ENCODE data around the gene PPP2R3A. TPM values are rescaled to one million over a fixed set of nuclear protein-coding genes. Genes with fewer than 3 reads are reported as not detected.
A peak's percentile ranks its signal among the peaks of the same experiment; 100 is the strongest.
"Not testable (repeated sequence)": the region's sequence is repeated elsewhere in the genome, so short reads cannot be mapped to it uniquely, and the experiment has no call there.

The PPP2R3A gene
- total RNA-seq, 1 experiment from 2014 or later = 10.3 TPM

DNA sequence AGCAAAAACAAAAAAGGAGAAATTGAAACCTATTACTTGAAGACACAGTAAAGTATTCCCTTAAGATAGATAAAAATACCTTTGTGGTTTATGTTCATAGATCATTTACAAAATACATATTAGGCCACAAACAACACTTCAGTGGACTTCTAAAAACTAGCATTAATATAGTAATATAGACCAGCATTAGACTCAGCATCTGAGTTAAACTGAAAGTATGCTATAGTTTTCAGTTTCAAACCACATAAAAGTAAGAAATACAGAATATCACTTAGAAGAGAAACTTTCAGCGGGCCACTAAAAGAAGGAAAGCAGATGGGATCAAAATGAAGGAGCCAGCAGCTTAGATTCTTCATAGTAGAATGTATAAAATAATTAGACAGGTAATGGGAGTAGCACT lies 144.0 kb downstream of the PPP2R3A start:
- peaks cover 3% of the 10 kb centered on the region for H3K9me3 ChIP-seq
- peaks cover 17% of the 10 kb centered on the region for H3K36me3 ChIP-seq
- no peaks in the 10 kb centered on the region for H3K27me3 ChIP-seq
- H3K4me3 ChIP-seq = no peak overlapping the region
- DNase-seq = no peak

DNA sequence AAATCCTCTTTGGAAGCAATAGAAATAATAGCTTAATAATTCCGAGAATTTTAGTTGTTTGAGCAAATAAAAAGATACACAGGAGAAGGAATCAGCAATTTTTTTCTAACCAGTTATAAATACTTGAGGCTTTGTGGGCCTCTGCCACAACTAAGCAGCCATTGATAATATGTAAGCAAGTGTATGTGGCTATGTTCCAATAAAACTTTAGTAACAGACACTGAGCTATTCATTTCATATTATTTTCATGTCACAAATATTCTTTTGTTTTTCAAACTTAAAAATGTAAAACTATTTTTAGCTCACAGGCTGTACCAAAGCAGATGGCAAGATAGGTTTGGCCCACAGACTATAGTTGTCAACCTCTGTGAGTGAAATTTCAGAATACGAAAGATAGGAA lies 145.0 kb downstream of the PPP2R3A start:
- no peak overlapping the region for H3K4me3 ChIP-seq
- H3K9me3 ChIP-seq = peaks cover 4% of the 10 kb centered on the region
- peaks cover 15% of the 10 kb centered on the region for H3K36me3 ChIP-seq
- DNase-seq = no peak
- no peaks in the 10 kb centered on the region for H3K27me3 ChIP-seq

DNA sequence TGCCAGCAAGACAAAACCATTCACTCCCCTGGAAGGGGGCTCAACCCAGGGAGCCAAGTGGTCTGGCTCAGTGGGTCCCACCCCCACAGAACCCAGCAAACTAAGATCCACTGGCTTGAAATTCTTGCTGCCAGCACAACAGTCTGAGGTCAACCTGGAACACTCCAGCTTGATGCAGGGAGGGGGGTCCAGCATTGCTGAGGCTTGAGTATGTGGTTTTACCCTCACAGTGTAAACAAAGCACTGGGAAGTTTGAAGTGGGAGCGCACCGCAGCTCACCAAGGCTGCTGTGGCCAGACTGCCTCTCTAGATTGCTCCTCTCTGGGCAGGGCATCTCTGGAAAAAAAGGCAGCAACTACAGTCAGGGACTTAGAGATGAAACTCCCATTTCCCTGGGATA lies 148.9 kb downstream of the PPP2R3A start:
- no peak for DNase-seq
- peaks cover 8% of the 10 kb centered on the region for H3K9me3 ChIP-seq

DNA sequence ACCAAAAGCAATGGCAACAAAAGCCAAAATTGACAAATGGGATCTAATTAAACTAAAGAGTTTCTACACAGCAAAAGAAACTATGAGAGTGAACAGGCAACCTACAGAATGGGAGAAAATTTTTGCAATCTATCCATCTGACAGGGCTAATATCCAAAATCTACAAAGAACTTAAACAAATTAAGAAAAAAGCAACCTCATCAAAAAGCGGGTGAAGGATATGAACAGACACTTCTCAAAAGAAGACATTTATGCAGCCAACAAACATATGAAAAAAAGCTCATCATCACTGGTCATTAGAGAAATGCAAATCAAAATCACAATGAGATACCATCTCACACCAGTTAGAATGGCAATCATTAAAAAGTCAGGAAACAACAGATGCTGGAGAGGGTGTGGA lies 153.8 kb downstream of the PPP2R3A start:
- DNase-seq, H3K9me3 ChIP-seq, H3K36me3 ChIP-seq, H3K27me3 ChIP-seq, H3K4me3 ChIP-seq: not testable (repeated sequence)

More for the DNA sequence above, 148.9 kb downstream of the PPP2R3A start:
- H3K4me3 ChIP-seq = no peak overlapping the region
- H3K27me3 ChIP-seq = no peaks in the 10 kb centered on the region
- peaks cover 8% of the 10 kb centered on the region for H3K36me3 ChIP-seq

DNA sequence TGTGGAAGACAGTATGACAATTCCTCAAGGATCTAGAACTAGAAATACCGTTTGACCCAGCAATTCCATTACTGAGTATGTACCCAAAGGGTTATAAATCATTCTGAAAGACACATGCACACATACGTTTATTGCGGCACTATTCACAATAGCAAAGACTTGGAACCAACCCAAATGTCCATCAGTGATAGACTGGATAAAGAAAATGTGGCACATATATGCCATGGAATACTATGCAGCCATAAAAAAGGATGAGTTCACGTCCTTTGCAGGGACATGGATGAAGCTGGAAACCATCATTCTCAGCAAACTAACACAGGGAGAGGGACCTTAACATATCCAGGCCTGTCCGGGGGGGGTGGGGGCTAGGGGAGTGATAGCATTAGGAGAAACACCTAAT lies 154.3 kb downstream of the PPP2R3A start:
- DNase-seq, H3K4me3 ChIP-seq, H3K36me3 ChIP-seq, H3K9me3 ChIP-seq, H3K27me3 ChIP-seq: not testable (repeated sequence)

DNA sequence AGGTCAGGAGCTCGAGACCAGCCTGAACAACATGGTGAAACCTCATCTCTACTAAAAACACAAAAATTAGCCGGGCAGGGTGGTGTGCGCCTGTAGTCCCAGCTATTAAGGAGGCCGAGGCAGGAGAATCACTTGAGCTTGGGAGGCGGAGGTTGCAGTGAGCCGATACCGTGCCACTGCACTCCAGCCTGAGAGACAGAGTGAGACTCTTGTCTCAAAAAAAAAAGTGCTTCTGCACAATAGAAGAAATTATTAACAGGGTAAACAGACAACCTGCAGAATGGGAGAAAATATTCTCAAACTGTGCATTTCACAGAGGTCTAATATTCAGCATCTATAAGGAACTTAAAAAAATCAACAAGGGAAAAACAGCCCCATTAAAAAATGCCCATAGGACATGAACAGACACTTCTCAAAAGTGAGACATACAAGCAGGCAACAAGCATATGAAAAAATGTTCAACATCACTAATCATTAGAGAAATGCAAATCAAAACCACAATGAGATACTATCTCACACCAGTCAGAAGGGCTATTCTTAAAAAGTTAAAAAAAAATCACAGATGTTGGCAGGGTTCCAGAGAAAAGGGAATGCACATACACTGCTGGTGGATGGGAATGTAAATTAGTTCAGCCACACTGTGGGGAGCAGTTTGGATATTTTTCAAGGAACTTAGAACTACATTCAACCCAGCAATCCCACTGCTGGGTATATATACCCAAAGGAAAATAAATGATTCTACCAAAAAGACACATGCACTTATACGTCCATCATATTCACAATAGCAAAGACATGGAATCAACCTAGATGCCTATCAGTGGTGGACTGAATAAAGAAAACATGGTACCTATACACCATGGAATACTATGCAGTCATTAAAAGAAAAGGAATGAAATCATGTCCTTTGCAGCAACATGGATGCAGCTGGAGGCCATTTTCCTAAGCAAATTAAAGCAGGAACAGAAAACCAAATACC lies 155.1 kb downstream of the PPP2R3A start:
- no peak overlapping the region for H3K4me3 ChIP-seq
- no peak for DNase-seq
- H3K9me3 ChIP-seq = peaks cover 3% of the 10 kb centered on the region
- no peaks in the 10 kb centered on the region for H3K27me3 ChIP-seq
- H3K36me3 ChIP-seq = peaks cover 5% of the 10 kb centered on the region

DNA sequence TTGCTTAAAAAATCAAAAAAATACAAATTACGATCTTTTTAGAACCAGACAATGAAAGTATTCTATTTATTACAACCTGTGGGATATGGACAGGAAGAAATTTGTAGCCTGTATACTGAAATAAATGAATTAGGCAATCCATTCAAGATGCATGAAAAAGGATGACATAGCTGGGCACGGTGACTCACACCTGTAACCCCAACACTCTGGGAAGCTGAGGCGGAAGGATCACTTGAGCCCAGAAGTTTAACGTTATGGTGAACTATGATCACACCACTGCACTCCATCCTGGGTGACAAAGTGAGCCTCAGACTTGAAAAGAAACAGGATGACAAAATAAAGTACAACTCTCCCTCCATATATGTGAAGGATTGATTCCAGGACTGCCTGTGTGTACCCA lies 156.5 kb downstream of the PPP2R3A start:
- H3K36me3 ChIP-seq = peaks cover 14% of the 10 kb centered on the region
- H3K9me3 ChIP-seq = no peaks in the 10 kb centered on the region; the same call in 1 of the 2 replicates
- DNase-seq = no peak
- H3K4me3 ChIP-seq = no peak overlapping the region
- H3K27me3 ChIP-seq = no peaks in the 10 kb centered on the region

DNA sequence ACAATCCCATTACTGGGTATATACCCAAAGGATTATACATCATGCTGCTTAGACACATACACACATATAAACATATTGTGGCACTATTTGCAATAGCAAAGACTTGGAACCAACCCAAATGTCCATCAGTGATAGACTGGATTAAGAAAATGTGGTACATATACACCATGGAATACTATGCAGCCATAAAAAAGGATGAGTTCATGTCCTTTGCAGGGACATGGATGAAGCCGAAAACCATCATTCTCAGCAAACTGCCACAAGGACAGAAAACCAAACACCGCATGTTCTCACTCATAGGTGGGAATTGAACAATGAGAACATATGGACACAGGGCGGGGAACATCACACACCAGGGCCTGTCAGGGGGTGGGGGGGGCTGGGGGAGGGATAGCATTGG lies 166.1 kb downstream of the PPP2R3A start:
- not testable (repeated sequence) for H3K4me3 ChIP-seq, H3K27me3 ChIP-seq, H3K9me3 ChIP-seq, DNase-seq, H3K36me3 ChIP-seq

DNA sequence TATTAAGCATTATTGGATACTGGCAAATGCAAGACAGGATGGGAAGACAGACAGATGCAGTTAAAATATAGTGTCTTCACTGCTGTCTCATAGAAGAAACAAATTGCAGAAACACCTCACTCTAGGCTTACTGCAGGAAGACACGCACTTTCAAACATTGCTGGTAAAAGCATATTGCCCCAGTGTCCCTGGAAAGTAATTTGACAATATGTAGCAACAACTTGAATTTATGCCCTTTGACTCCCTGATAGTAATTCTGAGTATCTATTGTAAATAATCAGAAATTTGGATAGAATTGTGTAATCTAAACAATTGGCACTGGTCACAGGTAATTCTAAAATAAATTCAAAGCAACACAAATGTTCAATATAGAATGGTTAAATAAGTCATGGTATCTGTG lies 168.6 kb downstream of the PPP2R3A start:
- Histone ChIP-seq H3K9me3 (peaks cover 3% of the 10 kb centered on the region), H3K4me3 (no peak overlapping the region), H3K36me3 (no peaks in the 10 kb centered on the region), H3K27me3 (no peaks in the 10 kb centered on the region)
- DNase-seq = no peak

DNA sequence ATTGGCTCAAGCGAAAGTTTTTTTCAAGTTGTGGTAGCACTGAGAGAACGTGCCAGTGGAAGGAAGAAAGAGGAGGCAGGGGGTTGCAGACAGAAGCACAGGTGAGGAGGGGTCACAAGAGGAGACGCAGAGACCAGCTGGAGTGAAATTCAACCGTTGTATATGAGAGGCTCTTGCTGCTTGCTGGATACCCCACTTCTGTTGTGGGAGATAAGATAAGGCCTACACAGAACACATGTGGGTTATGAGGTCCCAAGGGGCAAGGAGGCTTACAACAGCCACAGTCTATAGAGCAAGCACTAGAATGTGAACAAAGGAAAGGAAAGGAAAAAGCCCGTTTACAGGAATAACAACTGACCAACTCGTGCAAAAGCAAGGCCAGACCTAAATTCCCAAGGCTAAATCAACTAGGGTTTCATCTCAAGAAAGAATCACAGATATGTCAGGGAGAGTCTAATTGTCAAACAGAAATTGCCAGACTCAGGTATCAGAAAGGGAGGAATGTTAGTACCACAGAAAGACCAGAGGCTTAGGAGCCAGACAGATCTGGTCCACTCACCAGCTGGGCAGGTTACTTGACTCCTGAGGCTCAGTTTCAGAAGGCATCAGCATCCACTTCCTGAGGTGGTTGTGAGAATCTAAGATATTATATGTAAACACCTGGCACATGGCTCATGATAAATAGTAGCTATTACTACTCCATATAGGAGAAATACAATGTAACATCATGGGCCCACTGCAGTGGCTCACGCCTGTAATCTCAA lies 169.7 kb downstream of the PPP2R3A start:
- peaks cover 3% of the 10 kb centered on the region; the same call in 1 of the 2 replicates for H3K9me3 ChIP-seq
- no peaks in the 10 kb centered on the region; the same call in 1 of the 2 replicates for H3K36me3 ChIP-seq
- no peaks in the 10 kb centered on the region for H3K27me3 ChIP-seq
- H3K4me3 ChIP-seq = no peak overlapping the region
- DNase-seq = no peak

DNA sequence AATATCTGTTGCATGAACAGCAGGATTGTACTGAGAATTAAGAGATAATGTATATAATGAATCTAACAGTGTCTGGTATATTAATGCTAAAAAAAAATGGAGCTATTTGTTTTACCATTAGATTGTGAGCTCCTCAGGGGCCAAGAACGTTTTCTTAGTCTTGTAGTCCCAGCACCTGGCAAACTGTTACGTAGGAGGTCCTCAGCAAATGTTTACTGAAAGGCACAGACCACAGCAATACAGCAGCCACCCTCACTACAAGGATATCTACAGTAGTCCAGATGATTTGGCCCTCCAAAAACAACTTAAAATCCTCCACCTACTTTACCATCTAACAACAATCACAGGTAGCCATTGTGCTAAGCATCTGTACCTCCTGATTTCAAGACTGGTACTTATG lies 170.9 kb downstream of the PPP2R3A start:
- peaks cover 3% of the 10 kb centered on the region; the same call in 1 of the 2 replicates for H3K9me3 ChIP-seq
- no peak overlapping the region for H3K4me3 ChIP-seq
- H3K27me3 ChIP-seq = no peaks in the 10 kb centered on the region
- peaks cover 2% of the 10 kb centered on the region for H3K36me3 ChIP-seq
- no peak for DNase-seq

DNA sequence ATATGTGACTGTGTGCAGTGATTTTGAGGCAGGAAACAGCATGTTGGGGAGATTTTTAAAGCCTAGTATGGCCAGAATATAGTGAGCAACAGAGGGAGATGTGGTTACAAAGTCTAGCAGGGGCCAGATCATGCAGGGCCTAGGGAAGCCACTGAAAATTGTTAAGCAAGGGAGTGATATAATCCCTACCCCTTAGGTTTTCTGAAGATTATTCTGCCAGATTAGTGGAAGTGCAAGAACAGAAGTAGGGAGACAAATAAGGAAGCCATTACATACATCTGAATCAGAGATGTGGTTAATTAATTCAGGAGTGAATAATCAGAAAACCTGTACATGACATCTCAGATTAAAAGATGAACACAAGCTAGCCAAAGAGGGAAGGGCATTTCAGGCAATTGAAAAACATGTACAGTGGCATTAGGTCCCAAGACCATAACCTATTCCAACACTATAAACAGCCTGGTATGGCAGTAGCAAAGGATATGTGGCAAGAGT lies 175.8 kb downstream of the PPP2R3A start:
- H3K27me3 ChIP-seq = no peaks in the 10 kb centered on the region
- DNase-seq = no peak
- peaks cover 43% of the 10 kb centered on the region for H3K36me3 ChIP-seq

DNA sequence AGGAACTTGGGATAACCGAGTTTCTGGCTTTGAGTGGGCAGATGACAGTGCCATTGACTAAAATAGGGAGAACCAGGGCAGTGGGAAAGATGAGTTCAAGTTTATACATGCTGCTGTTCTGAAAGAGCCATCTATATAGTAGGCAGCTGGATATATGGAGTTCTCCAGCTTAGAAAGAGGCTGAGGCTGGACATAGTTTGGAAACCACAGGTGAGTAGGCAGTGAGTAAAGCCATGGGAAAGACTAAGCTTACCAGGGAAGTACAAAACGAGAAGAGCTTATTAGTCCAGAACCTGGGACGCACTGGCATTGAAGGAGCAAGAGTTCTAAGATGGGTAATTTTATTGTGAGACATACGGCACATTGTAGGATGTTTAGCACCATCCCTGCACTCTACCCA lies 176.4 kb downstream of the PPP2R3A start:
- H3K9me3 ChIP-seq = no peaks in the 10 kb centered on the region
- peaks cover 47% of the 10 kb centered on the region for H3K36me3 ChIP-seq
- DNase-seq = no peak
- no peaks in the 10 kb centered on the region for H3K27me3 ChIP-seq
- no peak overlapping the region for H3K4me3 ChIP-seq

More for the DNA sequence above, 175.8 kb downstream of the PPP2R3A start:
- Histone ChIP-seq H3K9me3 (no peaks in the 10 kb centered on the region), H3K4me3 (no peak overlapping the region)

DNA sequence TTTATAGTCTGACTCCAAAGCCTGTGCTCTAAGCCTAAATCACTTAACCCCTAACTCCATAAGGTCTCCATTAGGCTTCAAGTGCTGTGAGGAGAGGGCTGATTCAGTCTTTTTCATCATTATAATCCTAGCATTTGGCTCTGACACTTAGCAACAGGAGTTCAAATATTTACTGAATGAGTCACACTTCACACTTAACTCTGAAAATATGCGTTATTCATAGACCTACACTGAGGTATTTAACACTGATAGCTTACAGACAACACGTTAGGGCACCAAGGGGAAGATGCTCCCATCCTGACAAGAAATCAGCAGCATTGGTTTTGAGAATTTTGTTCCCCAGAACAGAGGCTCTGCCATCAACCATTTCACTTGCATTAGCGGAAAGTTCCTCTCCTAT lies 177.1 kb downstream of the PPP2R3A start:
- Histone ChIP-seq H3K27me3 (no peaks in the 10 kb centered on the region), H3K4me3 (no peak overlapping the region), H3K36me3 (peaks cover 54% of the 10 kb centered on the region), H3K9me3 (no peaks in the 10 kb centered on the region)
- DNase-seq = peak; percentile 8

DNA sequence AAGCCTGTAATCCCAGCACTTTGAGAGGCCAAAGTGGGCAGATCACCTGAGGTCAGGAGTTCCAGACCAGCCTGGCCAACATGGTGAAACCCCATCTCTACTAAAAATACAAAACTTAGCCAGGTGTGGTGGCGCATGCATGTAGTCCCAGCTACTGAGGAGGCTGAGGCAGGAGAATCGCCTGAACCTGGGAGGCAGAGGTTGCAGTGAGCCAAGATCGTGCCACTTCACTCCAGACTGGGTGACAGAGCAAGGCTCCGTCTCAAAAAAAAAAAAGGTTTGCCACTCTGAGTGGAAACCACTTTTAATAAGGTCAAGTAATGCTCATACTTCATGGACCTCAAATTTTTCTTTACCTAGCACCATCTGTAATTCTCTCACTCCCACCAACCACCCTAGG lies 178.9 kb downstream of the PPP2R3A start:
- DNase-seq, H3K4me3 ChIP-seq, H3K27me3 ChIP-seq, H3K9me3 ChIP-seq: not testable (repeated sequence)
- peaks cover 68% of the 10 kb centered on the region for H3K36me3 ChIP-seq

DNA sequence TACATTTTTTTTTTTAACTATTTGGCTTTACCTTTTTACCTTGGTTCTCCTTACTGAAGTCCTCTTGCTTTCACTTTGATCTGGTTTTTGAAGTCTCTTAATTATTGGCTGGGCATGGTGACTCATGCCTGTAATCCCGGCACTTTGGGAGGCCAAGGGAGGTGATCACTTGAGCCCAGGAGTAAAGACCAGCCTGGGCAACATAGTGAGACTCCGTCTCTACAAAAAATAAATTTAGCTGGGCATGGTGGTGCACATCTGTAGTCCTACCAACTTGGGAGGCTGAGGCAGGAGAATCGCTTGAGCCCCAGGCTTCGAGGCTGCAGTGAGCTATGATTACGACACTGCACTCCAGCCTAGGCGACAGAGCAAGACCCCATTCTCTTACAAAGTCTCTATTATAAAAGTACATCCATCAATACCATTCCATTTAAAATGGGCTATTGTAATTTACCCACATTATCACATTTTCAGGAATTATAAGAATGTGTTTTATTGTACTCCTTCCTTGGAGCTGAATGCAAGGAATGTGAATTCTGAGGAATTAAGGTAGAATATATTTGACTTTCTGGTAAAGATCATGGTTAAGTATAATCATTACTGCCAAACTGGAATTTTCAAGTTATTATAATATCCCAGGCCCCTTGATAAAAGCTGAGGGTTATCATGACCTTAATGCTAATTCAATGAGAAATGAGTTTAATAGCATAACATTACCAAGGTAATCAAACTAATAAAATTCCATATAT lies 181.6 kb downstream of the PPP2R3A start:
- peaks cover 78% of the 10 kb centered on the region for H3K36me3 ChIP-seq
- H3K4me3 ChIP-seq = no peak overlapping the region
- H3K27me3 ChIP-seq = no peaks in the 10 kb centered on the region
- no peaks in the 10 kb centered on the region for H3K9me3 ChIP-seq
- DNase-seq = peak; percentile 36

DNA sequence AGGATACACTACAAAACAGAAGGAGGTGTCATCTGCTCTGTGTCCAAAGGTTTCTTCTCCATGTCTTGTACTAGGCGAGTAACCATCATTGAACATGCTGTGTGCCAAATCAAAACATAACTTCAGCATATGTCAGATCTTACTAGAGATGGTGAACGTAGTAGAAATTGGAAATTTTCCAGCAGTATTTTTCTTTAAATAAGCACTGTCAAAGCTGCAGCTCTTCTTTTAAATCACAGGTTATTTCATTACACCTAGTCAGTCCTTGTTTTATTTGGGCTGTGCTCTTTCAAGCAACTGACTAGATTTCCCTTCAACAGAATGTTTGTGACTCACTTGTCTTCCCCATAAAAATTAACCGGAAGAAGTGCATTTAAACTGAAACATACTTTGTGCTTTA lies 184.1 kb downstream of the PPP2R3A start:
- Histone ChIP-seq H3K9me3 (no peaks in the 10 kb centered on the region), H3K4me3 (no peak overlapping the region), H3K36me3 (peaks cover 61% of the 10 kb centered on the region), H3K27me3 (no peaks in the 10 kb centered on the region)
- DNase-seq = no peak

Measured in MG63 (cell line).